IMR-90 (cell line): Measurements from ENCODE around the gene IL6ST. TPM values are rescaled to one million over a fixed set of nuclear protein-coding genes. Genes with fewer than 3 reads are reported as not detected.
A peak's percentile ranks its signal among the peaks of the same experiment; 100 is the strongest.

Experiments
- ATAC-seq: fragments of 200-7000 bp; cut with Tn5 transposase; 2 replicates; pipeline ENCODE4 v1.9.1; 2020; ENCODE audit warnings: low read depth, mild to moderate bottlenecking, moderate library complexity
- BruUV-seq: library from RNA; stranded (reverse); fragments of 400-500 nt; replicated peaks from 2 replicates; lab custom pipeline; 2021; lab: Mats Ljungman, UMichigan
- CTCF ChIA-PET: fragments of 300-600 bp; formaldehyde crosslinking; extraction: SDS; loops from one replicate; lab custom pipeline; 2021; ENCODE audit warnings: antibody characterized with exemption; lab: Yijun Ruan, JAX
- POLR2A ChIA-PET: fragments of 300-600 bp; sonication (Branson Sonifier 250); formaldehyde crosslinking; loops from one replicate; lab custom pipeline; 2022; ENCODE audit warnings: antibody characterized with exemption; ENCODE audit not compliant: unreplicated experiment; lab: Charles Lee
- DNase-seq: peaks from one replicate; pipeline ENCODE4 v3.0.0; 2013
- H2AFZ ChIP-seq: replicated peaks from 2 replicates; pipeline ENCODE3; 2013; ENCODE audit warnings: low read length, mild to moderate bottlenecking; ENCODE audit not compliant: poor library complexity
- H2AK5ac ChIP-seq: 2 replicates; pipeline ENCODE4 v1.6.1; 2013; ENCODE audit warnings: low read depth, low read length, inconsistent platforms
- H2AK9ac ChIP-seq: replicated peaks from 2 replicates; pipeline ENCODE3; 2013; ENCODE audit warnings: mild to moderate bottlenecking, low read depth, low read length, moderate library complexity; ENCODE audit not compliant: poor library complexity
- H2BK120ac ChIP-seq: 2 replicates; pipeline ENCODE4 v1.6.1; 2013; ENCODE audit warnings: low read depth, low read length, inconsistent platforms
- H2BK15ac ChIP-seq: 3 replicates; pipeline ENCODE4 v1.6.1; 2013; ENCODE audit warnings: low read depth, low read length, inconsistent platforms
- H2BK20ac ChIP-seq: 2 replicates; pipeline ENCODE4 v1.6.1; 2013; ENCODE audit warnings: low read depth, mild to moderate bottlenecking, inconsistent platforms, low read length, moderate library complexity
- H2BK5ac ChIP-seq: 2 replicates; pipeline ENCODE4 v1.6.1; 2013; ENCODE audit warnings: mild to moderate bottlenecking, low read depth, low read length, inconsistent platforms; ENCODE audit not compliant: poor library complexity, severe bottlenecking
- H3K14ac ChIP-seq: replicated peaks from 2 replicates; pipeline ENCODE4 v1.6.1; 2013; ENCODE audit warnings: low read depth, low read length, inconsistent platforms
- H3K18ac ChIP-seq: 2 replicates; pipeline ENCODE4 v1.6.1; 2013; ENCODE audit warnings: low read depth, low read length, control low read depth
- H3K23ac ChIP-seq: 2 replicates; pipeline ENCODE4 v1.6.1; 2013; ENCODE audit warnings: low read depth, low read length, inconsistent platforms
- H3K27ac ChIP-seq: 2 replicates; pipeline ENCODE4 v1.5.1; 2013; ENCODE audit warnings: mild to moderate bottlenecking, control low read depth, low read length; ENCODE audit not compliant: insufficient read depth
- H3K27me3 ChIP-seq: 2 replicates; pipeline ENCODE4 v1.6.1; 2013; ENCODE audit warnings: low read length; ENCODE audit not compliant: control insufficient read depth, insufficient read depth
- H3K36me3 ChIP-seq: 2 replicates; pipeline ENCODE4 v1.6.1; 2013; ENCODE audit warnings: low read length, mixed read lengths; ENCODE audit not compliant: control insufficient read depth, insufficient read depth
- H3K4ac ChIP-seq: 2 replicates; pipeline ENCODE4 v1.6.1; 2013; ENCODE audit warnings: low read depth, low read length, inconsistent platforms
- H3K4me1 ChIP-seq: 2 replicates; pipeline ENCODE4 v1.6.1; 2013; ENCODE audit warnings: low read length, mixed read lengths; ENCODE audit not compliant: control insufficient read depth, insufficient read depth
- H3K4me2 ChIP-seq: 2 replicates; pipeline ENCODE4 v1.6.1; 2013; ENCODE audit warnings: low read depth, mild to moderate bottlenecking, control low read depth, low read length, moderate library complexity
- H3K4me3 ChIP-seq: 2 replicates; pipeline ENCODE4 v1.5.1; 2013; ENCODE audit warnings: low read depth, mild to moderate bottlenecking, control low read depth, low read length, moderate library complexity; ENCODE audit not compliant: insufficient read depth
- H3K56ac ChIP-seq: 2 replicates; pipeline ENCODE4 v1.6.1; 2013; ENCODE audit warnings: low read length, inconsistent platforms; ENCODE audit not compliant: insufficient read depth; ENCODE audit errors: extremely low read depth
- H3K79me1 ChIP-seq, 2 experiments: 2 replicates each; pipeline ENCODE4 v1.6.1; 2013; ENCODE audit warnings: low read length in 2 of 2, inconsistent platforms in 1 of 2, low read depth in 1 of 2
- H3K9ac ChIP-seq: 2 replicates; pipeline ENCODE4 v1.6.1; 2013; ENCODE audit warnings: low read depth, low read length, control low read depth
- H3K9me1 ChIP-seq: 2 replicates; pipeline ENCODE4 v1.6.1; 2013; ENCODE audit warnings: low read length, inconsistent platforms; ENCODE audit not compliant: insufficient read depth
- H3K9me3 ChIP-seq: 2 replicates; pipeline ENCODE4 v1.6.1; 2013; ENCODE audit warnings: low read length; ENCODE audit not compliant: control insufficient read depth, insufficient read depth
- H4K20me1 ChIP-seq: 2 replicates; pipeline ENCODE4 v1.6.1; 2013; ENCODE audit warnings: low read length, inconsistent platforms; ENCODE audit not compliant: insufficient read depth
- H4K5ac ChIP-seq: 2 replicates; pipeline ENCODE4 v1.6.1; 2013; ENCODE audit warnings: mild to moderate bottlenecking, low read depth, low read length, control low read depth
- H4K8ac ChIP-seq, 2 experiments: 2 replicates each; pipeline ENCODE4 v1.6.1; 2013; ENCODE audit warnings: low read depth in 2 of 2, low read length in 2 of 2, control low read depth in 1 of 2, inconsistent platforms in 1 of 2
- H4K91ac ChIP-seq: 2 replicates; pipeline ENCODE4 v1.6.1; 2013; ENCODE audit warnings: low read depth, low read length, inconsistent platforms; ENCODE audit not compliant: insufficient read depth
- BHLHE40 ChIP-seq: fragments of 150-350 bp; IDR thresholded peaks from 2 replicates; pipeline ENCODE4 v1.6.1; 2016; ENCODE audit warnings: mild to moderate bottlenecking, low read depth, low read length
- CEBPB ChIP-seq: IDR thresholded peaks from 2 replicates; pipeline ENCODE4 v1.6.1; 2012; ENCODE audit warnings: low read depth, low read length, improper control_type of control experiment
- FOS ChIP-seq: fragments of 150-350 bp; IDR thresholded peaks from 2 replicates; pipeline ENCODE4 v1.6.1; 2016; ENCODE audit warnings: low read depth, low read length
- MAFK ChIP-seq: IDR thresholded peaks from 2 replicates; pipeline ENCODE4 v1.6.1; 2012; ENCODE audit warnings: low read depth, low read length, improper control_type of control experiment
- NFE2L2 ChIP-seq: fragments of 150-350 bp; IDR thresholded peaks from 2 replicates; pipeline ENCODE4 v1.6.1; 2016; ENCODE audit warnings: low read depth, mild to moderate bottlenecking, low read length
- POLR2A ChIP-seq: IDR thresholded peaks from 2 replicates; pipeline ENCODE4 v1.6.1; 2012; ENCODE audit warnings: mild to moderate bottlenecking, low read depth, low read length
- RAD21 ChIP-seq: IDR thresholded peaks from 2 replicates; pipeline ENCODE4 v1.6.1; 2012; ENCODE audit warnings: low read length, improper control_type of control experiment
- RCOR1 ChIP-seq: IDR thresholded peaks from 2 replicates; pipeline ENCODE4 v1.6.1; 2012; ENCODE audit warnings: mild to moderate bottlenecking, low read length, improper control_type of control experiment; ENCODE audit not compliant: insufficient replicate concordance
- RFX5 ChIP-seq: IDR thresholded peaks from 2 replicates; pipeline ENCODE4 v1.8.0; 2012; ENCODE audit warnings: low read depth, mild to moderate bottlenecking, low read length, moderate library complexity
- WGBS, 2 experiments: methylation state at CpG; one replicate each; pipeline versions ENCODE4 v1.1.5 to v1.1.7; 2013; ENCODE audit warnings: missing lambda C conversion rate in 2 of 2; ENCODE audit not compliant: insufficient read length in 1 of 2; ENCODE audit errors: extremely low coverage in 2 of 2; 5-methylcytosine and 5-hydroxymethylcytosine counted together
- dilution Hi-C: fragments of 300-500 bp; cut with HindIII; formaldehyde crosslinking; loops from one replicate; pipeline ENCODE4 v1.14.3; 2018; ENCODE audit warnings: low sequenced_read_pairs; ENCODE audit not compliant: unreplicated experiment
- in situ Hi-C: fragments of 300-500 bp; cut with MboI; formaldehyde crosslinking; loops from 3 replicates; pipeline ENCODE4 v1.14.3; 2019; ENCODE audit warnings: low sequenced_read_pairs, inconsistent platforms, mixed read lengths
- intact Hi-C: fragments of 100-400 bp; cut with micrococcal nuclease; formaldehyde crosslinking; loops from 2 replicates; pipeline ENCODE4 v1.10.0; 2022
- polyA plus RNA-seq, 3 experiments: library from polyadenylated mRNA; depleted of rRNA; stranded (reverse); fragments of >200 nt; gene quantifications; 2 replicates each; pipeline ENCODE4 v1.2.3, GENCODE V29; 2012; ENCODE audit warnings: low replicate concordance in 1 of 3
- total RNA-seq: library from RNA; depleted of rRNA; stranded (reverse); fragments of >200 nt; gene quantifications from 2 replicates; pipeline ENCODE4 v1.2.3, GENCODE V29; 2012

IL6ST gene
- total and polyA plus RNA-seq, 2 of the 4 experiments (the other 2 are of a cell fraction): 90.6 to 506 TPM

- no peak for TF ChIP-seq BHLHE40
- TF ChIP-seq NFE2L2: no peak
Measured at GRCh38 chr5:56025151-56025885, 30.6 kb upstream of the IL6ST start (continued).

- H3K4me2 ChIP-seq: no peak overlapping the region
- peak overlapping the region; percentile 40 for H2BK120ac ChIP-seq
- no peak overlapping the region for H3K4me3 ChIP-seq
- no peak overlapping the region for H2BK15ac ChIP-seq
- no CpG with 5 or more reads among the region's 2 CpGs for WGBS, 2 experiments
- H3K36me3 ChIP-seq: no peaks in the 10 kb centered on the region
- no peak for ATAC-seq
- dilution Hi-C loops (no loop called here), intact Hi-C loops (no loop called here), in situ Hi-C loops (no loop called here)
- peaks cover 0 to 3% of the 10 kb centered on the region in 2 experiments; a peak in 1 of 4 replicates for H3K79me1 ChIP-seq
- no peak for TF ChIP-seq RAD21
- TF ChIP-seq NFE2L2: no peak
- no peak for TF ChIP-seq FOS
- TF ChIP-seq CEBPB: no peak
- no peak for TF ChIP-seq MAFK
- TF ChIP-seq RFX5: no peak
- no peak for TF ChIP-seq RCOR1
- TF ChIP-seq POLR2A: no peak
- TF ChIP-seq BHLHE40: no peak
- peak overlapping the region; percentile 3; the same call in 1 of the 2 replicates for H3K4ac ChIP-seq
- POLR2A ChIA-PET: no interaction called here
- H3K9me1 ChIP-seq: peaks cover 5% of the 10 kb centered on the region; the same call in 1 of the 2 replicates
- no peak overlapping the region for H3K27ac ChIP-seq
- H2AK5ac ChIP-seq: 0 out of 2 replicates have a peak overlapping the region, but pooled peaks have one; percentile 1
- no peaks in the 10 kb centered on the region for H4K20me1 ChIP-seq
- H3K4me1 ChIP-seq: peaks cover 5% of the 10 kb centered on the region
- H2AFZ ChIP-seq: no peak overlapping the region
- H4K8ac ChIP-seq: peak overlapping the region; percentile 16 to 31; a peak in 2 of 4 replicates
- H3K18ac ChIP-seq: no peak overlapping the region
- no peak for DNase-seq
- CTCF ChIA-PET: no interaction called here
- no peaks in the 10 kb centered on the region for H3K27me3 ChIP-seq
- H3K9me3 ChIP-seq: peaks cover 3% of the 10 kb centered on the region; the same call in 1 of the 2 replicates
- no peak overlapping the region for H3K56ac ChIP-seq
- H4K5ac ChIP-seq: no peak overlapping the region
- H3K9ac ChIP-seq: no peak overlapping the region
- no peak overlapping the region for H4K91ac ChIP-seq
- peak overlapping the region; percentile 54; the same call in 1 of the 2 replicates for H2BK20ac ChIP-seq
- H3K23ac ChIP-seq: no peak overlapping the region
- BruUV-seq: no TSS peak
- no peak overlapping the region for H3K14ac ChIP-seq
- no peak overlapping the region for H2AK9ac ChIP-seq
- no peak overlapping the region for H2BK5ac ChIP-seq
Measured at GRCh38 chr5:56024810-56025150, 30.0 kb upstream of the IL6ST start.
